ENCODE results near the gene UPK3A.

DNA sequence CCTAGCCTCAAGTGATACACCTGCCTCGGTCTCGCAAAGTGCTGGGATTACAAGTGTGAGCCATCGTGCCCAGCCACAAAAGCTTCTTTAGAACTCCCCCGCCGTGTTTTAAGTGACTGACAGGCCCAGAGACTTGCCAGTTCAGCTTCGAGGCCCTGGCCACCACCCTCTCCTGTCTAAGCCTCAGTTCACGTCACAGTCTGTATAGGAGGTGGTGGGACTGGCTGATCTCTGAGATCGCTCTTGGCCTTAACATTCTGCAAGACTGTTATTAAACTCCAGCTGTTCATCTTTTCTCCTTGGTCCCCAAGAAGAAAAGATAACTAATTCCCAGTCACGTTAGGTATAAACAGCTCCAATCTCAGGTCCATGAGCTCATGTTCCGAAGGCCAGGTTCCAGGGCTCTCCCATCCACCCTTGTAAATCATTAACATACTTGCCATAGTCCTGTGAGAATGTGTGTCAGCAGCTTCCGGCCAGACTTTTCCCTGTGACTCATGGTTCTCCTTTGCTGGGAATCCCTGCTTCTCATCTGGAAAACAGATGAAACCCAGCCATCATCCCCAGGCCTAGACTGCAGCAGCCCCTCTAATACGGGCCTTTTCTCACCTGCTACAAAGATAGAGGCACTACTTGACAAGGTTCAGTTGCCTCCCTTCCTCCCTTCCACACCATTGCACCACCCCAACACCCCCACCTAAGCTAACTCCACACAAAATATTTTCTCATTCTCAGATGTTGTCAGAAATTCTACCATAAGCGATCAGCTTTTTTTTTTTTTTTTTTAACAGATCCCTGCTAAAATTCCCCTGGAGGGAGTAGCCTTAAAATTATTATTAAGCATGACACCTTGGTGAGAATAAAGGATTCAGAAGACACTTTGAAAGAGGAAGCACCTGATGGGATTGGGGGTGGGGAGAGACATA, 38.4 kb upstream of the UPK3A start:
- TF ChIP-seq POLR2A (IDR thresholded peaks at IDR 0.05), result no peak
- TF ChIP-seq, protein P1, sequence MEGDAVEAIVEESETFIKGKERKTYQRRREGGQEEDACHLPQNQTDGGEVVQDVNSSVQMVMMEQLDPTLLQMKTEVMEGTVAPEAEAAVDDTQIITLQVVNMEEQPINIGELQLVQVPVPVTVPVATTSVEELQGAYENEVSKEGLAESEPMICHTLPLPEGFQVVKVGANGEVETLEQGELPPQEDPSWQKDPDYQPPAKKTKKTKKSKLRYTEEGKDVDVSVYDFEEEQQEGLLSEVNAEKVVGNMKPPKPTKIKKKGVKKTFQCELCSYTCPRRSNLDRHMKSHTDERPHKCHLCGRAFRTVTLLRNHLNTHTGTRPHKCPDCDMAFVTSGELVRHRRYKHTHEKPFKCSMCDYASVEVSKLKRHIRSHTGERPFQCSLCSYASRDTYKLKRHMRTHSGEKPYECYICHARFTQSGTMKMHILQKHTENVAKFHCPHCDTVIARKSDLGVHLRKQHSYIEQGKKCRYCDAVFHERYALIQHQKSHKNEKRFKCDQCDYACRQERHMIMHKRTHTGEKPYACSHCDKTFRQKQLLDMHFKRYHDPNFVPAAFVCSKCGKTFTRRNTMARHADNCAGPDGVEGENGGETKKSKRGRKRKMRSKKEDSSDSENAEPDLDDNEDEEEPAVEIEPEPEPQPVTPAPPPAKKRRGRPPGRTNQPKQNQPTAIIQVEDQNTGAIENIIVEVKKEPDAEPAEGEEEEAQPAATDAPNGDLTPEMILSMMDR (IDR thresholded peaks at IDR 0.05), result no peak

Measured in gastroesophageal sphincter (tissue), 3 donors.